ENCODE results near the gene UBE2QL1.

UBE2QL1 gene

DNA sequence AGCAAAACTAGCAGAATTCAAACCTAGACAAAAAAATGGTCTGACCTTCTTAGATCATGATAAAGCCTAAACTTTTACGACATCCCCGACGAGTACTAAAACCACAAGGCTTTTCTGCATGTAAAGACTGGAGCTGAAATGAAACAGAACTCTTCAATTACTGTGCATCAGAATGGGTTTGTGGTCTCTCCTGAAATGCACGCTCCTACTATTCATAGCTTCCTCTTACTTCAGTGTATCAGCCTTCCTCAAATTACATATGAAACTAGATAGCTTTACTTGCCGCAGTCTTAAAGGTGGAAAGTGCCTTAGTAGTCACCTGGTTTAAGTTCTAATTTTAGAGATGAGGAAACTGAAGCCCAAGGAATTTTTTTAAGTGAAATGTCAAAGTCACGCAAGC lies 45.7 kb upstream of the UBE2QL1 start:
- TF ChIP-seq PPARA (CRISPR knock-in tag; IDR thresholded peaks at IDR 0.05; ENCODE audit: borderline replicate concordance) (no peak), ZC3H10 (CRISPR knock-in tag; IDR thresholded peaks at IDR 0.05) (no peak), CSDC2 (CRISPR knock-in tag; IDR thresholded peaks at IDR 0.05) (no peak), ESRRG (CRISPR knock-in tag; IDR thresholded peaks at IDR 0.05) (no peak), ZFP30 (CRISPR knock-in tag; IDR thresholded peaks at IDR 0.05) (no peak), TCF4 (CRISPR knock-in tag; IDR thresholded peaks at IDR 0.05; ENCODE audit: borderline replicate concordance) (no peak), OSR1 (CRISPR knock-in tag; IDR thresholded peaks at IDR 0.05) (no peak)
- TF ChIP-seq, protein P1, sequence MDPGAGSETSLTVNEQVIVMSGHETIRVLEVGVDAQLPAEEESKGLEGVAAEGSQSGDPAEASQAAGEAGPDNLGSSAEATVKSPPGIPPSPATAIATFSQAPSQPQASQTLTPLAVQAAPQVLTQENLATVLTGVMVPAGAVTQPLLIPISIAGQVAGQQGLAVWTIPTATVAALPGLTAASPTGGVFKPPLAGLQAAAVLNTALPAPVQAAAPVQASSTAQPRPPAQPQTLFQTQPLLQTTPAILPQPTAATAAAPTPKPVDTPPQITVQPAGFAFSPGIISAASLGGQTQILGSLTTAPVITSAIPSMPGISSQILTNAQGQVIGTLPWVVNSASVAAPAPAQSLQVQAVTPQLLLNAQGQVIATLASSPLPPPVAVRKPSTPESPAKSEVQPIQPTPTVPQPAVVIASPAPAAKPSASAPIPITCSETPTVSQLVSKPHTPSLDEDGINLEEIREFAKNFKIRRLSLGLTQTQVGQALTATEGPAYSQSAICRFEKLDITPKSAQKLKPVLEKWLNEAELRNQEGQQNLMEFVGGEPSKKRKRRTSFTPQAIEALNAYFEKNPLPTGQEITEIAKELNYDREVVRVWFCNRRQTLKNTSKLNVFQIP (CRISPR knock-in tag; IDR thresholded peaks at IDR 0.05; ENCODE audit: borderline replicate concordance, low read depth) = no peak
- TF ChIP-seq, protein P2, sequence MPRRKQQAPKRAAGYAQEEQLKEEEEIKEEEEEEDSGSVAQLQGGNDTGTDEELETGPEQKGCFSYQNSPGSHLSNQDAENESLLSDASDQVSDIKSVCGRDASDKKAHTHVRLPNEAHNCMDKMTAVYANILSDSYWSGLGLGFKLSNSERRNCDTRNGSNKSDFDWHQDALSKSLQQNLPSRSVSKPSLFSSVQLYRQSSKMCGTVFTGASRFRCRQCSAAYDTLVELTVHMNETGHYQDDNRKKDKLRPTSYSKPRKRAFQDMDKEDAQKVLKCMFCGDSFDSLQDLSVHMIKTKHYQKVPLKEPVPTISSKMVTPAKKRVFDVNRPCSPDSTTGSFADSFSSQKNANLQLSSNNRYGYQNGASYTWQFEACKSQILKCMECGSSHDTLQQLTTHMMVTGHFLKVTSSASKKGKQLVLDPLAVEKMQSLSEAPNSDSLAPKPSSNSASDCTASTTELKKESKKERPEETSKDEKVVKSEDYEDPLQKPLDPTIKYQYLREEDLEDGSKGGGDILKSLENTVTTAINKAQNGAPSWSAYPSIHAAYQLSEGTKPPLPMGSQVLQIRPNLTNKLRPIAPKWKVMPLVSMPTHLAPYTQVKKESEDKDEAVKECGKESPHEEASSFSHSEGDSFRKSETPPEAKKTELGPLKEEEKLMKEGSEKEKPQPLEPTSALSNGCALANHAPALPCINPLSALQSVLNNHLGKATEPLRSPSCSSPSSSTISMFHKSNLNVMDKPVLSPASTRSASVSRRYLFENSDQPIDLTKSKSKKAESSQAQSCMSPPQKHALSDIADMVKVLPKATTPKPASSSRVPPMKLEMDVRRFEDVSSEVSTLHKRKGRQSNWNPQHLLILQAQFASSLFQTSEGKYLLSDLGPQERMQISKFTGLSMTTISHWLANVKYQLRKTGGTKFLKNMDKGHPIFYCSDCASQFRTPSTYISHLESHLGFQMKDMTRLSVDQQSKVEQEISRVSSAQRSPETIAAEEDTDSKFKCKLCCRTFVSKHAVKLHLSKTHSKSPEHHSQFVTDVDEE (CRISPR knock-in tag; IDR thresholded peaks at IDR 0.05) = no peak
- TF ChIP-seq, protein P3, sequence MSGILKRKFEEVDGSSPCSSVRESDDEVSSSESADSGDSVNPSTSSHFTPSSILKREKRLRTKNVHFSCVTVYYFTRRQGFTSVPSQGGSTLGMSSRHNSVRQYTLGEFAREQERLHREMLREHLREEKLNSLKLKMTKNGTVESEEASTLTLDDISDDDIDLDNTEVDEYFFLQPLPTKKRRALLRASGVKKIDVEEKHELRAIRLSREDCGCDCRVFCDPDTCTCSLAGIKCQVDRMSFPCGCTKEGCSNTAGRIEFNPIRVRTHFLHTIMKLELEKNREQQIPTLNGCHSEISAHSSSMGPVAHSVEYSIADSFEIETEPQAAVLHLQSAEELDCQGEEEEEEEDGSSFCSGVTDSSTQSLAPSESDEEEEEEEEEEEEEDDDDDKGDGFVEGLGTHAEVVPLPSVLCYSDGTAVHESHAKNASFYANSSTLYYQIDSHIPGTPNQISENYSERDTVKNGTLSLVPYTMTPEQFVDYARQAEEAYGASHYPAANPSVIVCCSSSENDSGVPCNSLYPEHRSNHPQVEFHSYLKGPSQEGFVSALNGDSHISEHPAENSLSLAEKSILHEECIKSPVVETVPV (CRISPR knock-in tag; IDR thresholded peaks at IDR 0.05) = no peak
- ATAC-seq = no peak

DNA sequence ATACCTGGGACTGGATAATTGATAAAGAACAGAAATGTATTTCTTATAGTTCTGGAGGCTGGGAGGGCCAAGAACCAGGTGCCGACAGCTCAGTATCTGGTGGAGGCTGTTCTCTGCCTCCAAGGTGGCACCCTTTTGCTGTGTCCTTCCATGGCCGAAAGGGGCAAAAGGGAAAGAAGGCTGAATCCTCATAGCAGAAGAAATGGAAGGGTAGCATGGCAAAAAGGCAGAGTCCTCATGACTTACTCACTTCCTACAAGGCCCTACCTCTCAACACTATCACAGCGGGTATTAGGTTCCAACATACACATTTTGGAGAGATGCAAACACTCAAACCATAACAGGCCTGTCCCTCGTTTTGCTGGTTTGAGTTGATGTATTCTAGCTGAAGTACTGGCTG lies 45.2 kb upstream of the UBE2QL1 start:
- TF ChIP-seq ZNF565 (CRISPR knock-in tag; conservative IDR thresholded peaks at IDR 0.05; ENCODE audit: low read depth) = no peak
- TF ChIP-seq ESRRG (CRISPR knock-in tag; IDR thresholded peaks at IDR 0.05) = no peak
- TF ChIP-seq, protein P4, sequence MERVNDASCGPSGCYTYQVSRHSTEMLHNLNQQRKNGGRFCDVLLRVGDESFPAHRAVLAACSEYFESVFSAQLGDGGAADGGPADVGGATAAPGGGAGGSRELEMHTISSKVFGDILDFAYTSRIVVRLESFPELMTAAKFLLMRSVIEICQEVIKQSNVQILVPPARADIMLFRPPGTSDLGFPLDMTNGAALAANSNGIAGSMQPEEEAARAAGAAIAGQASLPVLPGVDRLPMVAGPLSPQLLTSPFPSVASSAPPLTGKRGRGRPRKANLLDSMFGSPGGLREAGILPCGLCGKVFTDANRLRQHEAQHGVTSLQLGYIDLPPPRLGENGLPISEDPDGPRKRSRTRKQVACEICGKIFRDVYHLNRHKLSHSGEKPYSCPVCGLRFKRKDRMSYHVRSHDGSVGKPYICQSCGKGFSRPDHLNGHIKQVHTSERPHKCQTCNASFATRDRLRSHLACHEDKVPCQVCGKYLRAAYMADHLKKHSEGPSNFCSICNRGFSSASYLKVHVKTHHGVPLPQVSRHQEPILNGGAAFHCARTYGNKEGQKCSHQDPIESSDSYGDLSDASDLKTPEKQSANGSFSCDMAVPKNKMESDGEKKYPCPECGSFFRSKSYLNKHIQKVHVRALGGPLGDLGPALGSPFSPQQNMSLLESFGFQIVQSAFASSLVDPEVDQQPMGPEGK (CRISPR knock-in tag; IDR thresholded peaks at IDR 0.05; ENCODE audit: borderline replicate concordance) = no peak
- no peak for TF ChIP-seq TOX (CRISPR knock-in tag; IDR thresholded peaks at IDR 0.05; ENCODE audit: borderline replicate concordance)
- TF ChIP-seq ZFP3 (CRISPR knock-in tag; IDR thresholded peaks at IDR 0.05) = no peak
- TF ChIP-seq, protein P1 (CRISPR knock-in tag; IDR thresholded peaks at IDR 0.05; ENCODE audit: borderline replicate concordance, low read depth) = no peak
- TF ChIP-seq RARB (CRISPR knock-in tag; IDR thresholded peaks at IDR 0.05) = no peak
- TF ChIP-seq, protein P2 (CRISPR knock-in tag; IDR thresholded peaks at IDR 0.05) = no peak
- no peak for TF ChIP-seq SNAI2 (CRISPR knock-in tag; IDR thresholded peaks at IDR 0.05)
- TF ChIP-seq, protein P3 (CRISPR knock-in tag; IDR thresholded peaks at IDR 0.05) = no peak
- no peak for TF ChIP-seq ARNTL (CRISPR knock-in tag; IDR thresholded peaks at IDR 0.05; ENCODE audit: borderline replicate concordance, low read depth)
- no peak for TF ChIP-seq ZNF70 (CRISPR knock-in tag; IDR thresholded peaks at IDR 0.05)
- ATAC-seq = no peak
